GM12874 (cell line): Measurements from ENCODE around the gene MEIKIN.

Experiments used
- TF ChIP-seq, protein P1 (sequence below): IDR thresholded peaks from 2 replicates; pipeline ENCODE4 v1.5.1; 2011; ENCODE audit warnings: low read depth, mild to moderate bottlenecking, control low read depth, low read length, moderate library complexity; ENCODE audit not compliant: insufficient read depth

MEIKIN gene

DNA sequence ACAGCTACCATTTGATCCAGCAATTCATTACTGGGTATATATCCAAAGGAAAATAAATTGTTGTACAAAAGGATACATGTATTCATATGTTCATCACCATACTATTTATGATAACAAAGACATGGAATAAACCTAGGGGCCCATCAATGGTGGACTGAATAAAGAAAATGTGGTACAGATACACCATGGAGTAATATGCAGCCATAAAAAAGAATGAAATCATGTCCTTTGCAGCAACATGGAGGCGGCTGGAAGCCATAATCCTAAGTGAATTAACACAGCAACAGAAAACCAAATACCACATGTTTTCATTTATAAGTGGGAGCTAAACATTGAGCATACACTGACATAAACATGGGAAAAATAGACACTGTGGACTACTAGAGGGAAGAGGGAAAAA, 185.8 kb downstream of the MEIKIN start:
- TF ChIP-seq, protein P1, sequence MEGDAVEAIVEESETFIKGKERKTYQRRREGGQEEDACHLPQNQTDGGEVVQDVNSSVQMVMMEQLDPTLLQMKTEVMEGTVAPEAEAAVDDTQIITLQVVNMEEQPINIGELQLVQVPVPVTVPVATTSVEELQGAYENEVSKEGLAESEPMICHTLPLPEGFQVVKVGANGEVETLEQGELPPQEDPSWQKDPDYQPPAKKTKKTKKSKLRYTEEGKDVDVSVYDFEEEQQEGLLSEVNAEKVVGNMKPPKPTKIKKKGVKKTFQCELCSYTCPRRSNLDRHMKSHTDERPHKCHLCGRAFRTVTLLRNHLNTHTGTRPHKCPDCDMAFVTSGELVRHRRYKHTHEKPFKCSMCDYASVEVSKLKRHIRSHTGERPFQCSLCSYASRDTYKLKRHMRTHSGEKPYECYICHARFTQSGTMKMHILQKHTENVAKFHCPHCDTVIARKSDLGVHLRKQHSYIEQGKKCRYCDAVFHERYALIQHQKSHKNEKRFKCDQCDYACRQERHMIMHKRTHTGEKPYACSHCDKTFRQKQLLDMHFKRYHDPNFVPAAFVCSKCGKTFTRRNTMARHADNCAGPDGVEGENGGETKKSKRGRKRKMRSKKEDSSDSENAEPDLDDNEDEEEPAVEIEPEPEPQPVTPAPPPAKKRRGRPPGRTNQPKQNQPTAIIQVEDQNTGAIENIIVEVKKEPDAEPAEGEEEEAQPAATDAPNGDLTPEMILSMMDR = no peak

DNA sequence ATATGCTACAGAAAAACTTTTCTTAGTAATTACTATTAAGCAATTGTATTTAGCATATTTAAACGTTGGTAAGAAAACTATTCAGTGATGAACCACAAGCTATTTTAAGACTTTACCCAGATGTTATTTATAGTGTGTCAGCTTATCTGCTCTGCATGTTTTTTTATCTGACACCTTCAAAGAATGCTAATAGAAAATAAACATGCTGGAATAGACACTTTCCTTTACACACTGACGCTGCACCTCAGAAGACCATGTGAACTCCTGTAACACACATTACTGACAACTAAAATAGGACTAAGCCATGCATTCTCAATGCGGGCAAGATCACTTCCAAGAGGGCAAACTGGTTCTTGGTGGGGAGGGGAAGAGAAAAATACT, 187.0 kb downstream of the MEIKIN start:
- TF ChIP-seq, protein P1 = no peak

DNA sequence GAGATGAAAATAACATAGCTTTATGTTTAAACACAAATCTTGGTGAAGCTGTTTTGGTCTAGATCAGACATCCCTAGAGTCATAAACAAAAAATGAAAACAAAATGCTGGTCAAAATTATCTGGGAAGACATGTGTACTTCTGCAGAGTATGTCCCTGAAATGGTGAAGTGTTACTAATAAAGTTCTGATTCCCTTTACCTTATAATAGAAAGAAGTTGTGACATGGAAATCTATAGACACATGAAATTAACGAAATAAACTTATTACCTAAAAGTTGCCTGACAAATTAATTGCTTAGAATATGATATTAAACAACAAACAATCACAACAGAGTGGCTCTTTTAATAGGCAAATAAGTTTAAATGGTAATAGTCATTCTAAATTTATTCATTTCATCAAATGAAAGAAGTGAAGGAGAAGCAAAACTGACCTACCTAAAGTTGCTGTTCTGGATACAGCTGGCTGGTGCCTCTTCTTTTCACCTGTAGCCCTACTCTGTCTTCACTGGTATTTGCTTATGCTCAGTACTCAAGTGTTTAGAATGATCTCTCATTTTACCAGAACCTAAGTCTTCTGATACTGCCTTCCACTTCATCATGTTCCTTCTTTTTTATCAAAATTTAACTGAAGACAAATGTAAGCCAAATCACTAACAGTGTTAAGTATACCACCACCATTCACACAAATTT, 187.5 kb downstream of the MEIKIN start:
- TF ChIP-seq, protein P1 = no peak
